Smooth muscle cell (in vitro differentiated cells): Measurements from ENCODE around the gene EBF3. TPM values are rescaled to one million over a fixed set of nuclear protein-coding genes. Genes with fewer than 3 reads are reported as not detected.

Experiments used
- DNase-seq: peaks from one replicate; lab custom pipeline; 2025; ENCODE audit not compliant: unreplicated experiment; lab: John Stamatoyannopoulos, UW
- H2AFZ ChIP-seq: fragments of 200-600 bp; sonication (generic); 2 replicates; pipeline ENCODE4 v1.6.0; 2016; ENCODE audit warnings: antibody characterized with exemption, low read depth, mild to moderate bottlenecking
- H3F3A ChIP-seq: fragments of 200-600 bp; sonication (generic); 2 replicates; pipeline ENCODE4 v1.6.0; 2017; ENCODE audit warnings: antibody characterized with exemption, low read depth
- H3K27ac ChIP-seq: fragments of 200-600 bp; sonication (generic); 2 replicates; pipeline ENCODE4 v1.5.1; 2016; ENCODE audit warnings: low read depth, mild to moderate bottlenecking
- H3K27me3 ChIP-seq: fragments of 200-600 bp; sonication (generic); 2 replicates; pipeline ENCODE4 v1.6.1; 2016; ENCODE audit warnings: low read depth, mild to moderate bottlenecking
- H3K36me3 ChIP-seq: fragments of 200-600 bp; sonication (generic); 2 replicates; pipeline ENCODE4 v1.5.1; 2016; ENCODE audit warnings: low read depth
- H3K4me1 ChIP-seq: fragments of 200-600 bp; sonication (generic); 2 replicates; pipeline ENCODE4 v1.5.1; 2016; ENCODE audit warnings: low read depth
- H3K4me2 ChIP-seq: fragments of 200-600 bp; sonication (generic); 2 replicates; pipeline ENCODE4 v1.6.0; 2016; ENCODE audit warnings: mild to moderate bottlenecking
- H3K4me3 ChIP-seq: fragments of 200-600 bp; sonication (generic); 2 replicates; pipeline ENCODE4 v1.5.1; 2016; ENCODE audit warnings: mild to moderate bottlenecking
- H3K79me2 ChIP-seq: fragments of 200-600 bp; sonication (generic); 2 replicates; pipeline ENCODE4 v1.6.0; 2016; ENCODE audit warnings: low read depth, mild to moderate bottlenecking
- H3K9ac ChIP-seq: fragments of 200-600 bp; sonication (generic); 2 replicates; pipeline ENCODE4 v1.6.0; 2016; ENCODE audit warnings: low read depth
- H3K9me3 ChIP-seq: fragments of 200-600 bp; sonication (generic); replicated peaks from 2 replicates; pipeline ENCODE4 v1.5.1; 2016; ENCODE audit warnings: low read depth
- H4K20me1 ChIP-seq: fragments of 200-600 bp; sonication (generic); 2 replicates; pipeline ENCODE4 v1.6.0; 2016; ENCODE audit warnings: low read depth
- CTCF ChIP-seq: fragments of 200-600 bp; sonication (generic); IDR thresholded peaks from 2 replicates; pipeline ENCODE4 v1.5.1; 2017; ENCODE audit warnings: borderline replicate concordance, mild to moderate bottlenecking, antibody characterized with exemption; ENCODE audit not compliant: insufficient read depth, poor library complexity, severe bottlenecking
- WGBS: methylation state at CpG from one replicate; pipeline ENCODE4 v1.1.7; 2016; ENCODE audit warnings: low lambda C conversion rate; 5-methylcytosine and 5-hydroxymethylcytosine counted together
- polyA plus RNA-seq: library from polyadenylated mRNA; unstranded; fragments of >200 nt; fragmentation: Nextera tagmentation; extraction: Ambion mirVana; gene quantifications from 2 replicates; pipeline ENCODE4 v1.2.1, GENCODE V29; 2016
- total RNA-seq: library from RNA; depleted of rRNA; stranded (reverse); fragments of >200 nt; gene quantifications from 2 replicates; pipeline ENCODE4 v1.2.3, GENCODE V29; 2014

EBF3 gene
- total and polyA plus RNA-seq, 2 experiments from 2014 or later = not detected

- no peak overlapping the region for H3K4me2 ChIP-seq
- no peaks in the 10 kb centered on the region for H3K4me1 ChIP-seq
- no peak overlapping the region for H3K9ac ChIP-seq
- H2AFZ ChIP-seq = no peak overlapping the region
- no peaks in the 10 kb centered on the region for H3K79me2 ChIP-seq
- H3F3A ChIP-seq = no peaks in the 10 kb centered on the region
- H4K20me1 ChIP-seq = no peaks in the 10 kb centered on the region
- H3K27ac ChIP-seq = no peak overlapping the region
- TF ChIP-seq CTCF = no peak
- WGBS = 94% methylated on average over 9 of the region's 9 CpGs
- no peak for DNase-seq
- no peak overlapping the region for H3K4me3 ChIP-seq
- no peaks in the 10 kb centered on the region for H3K36me3 ChIP-seq
- H3K9me3 ChIP-seq = no peaks in the 10 kb centered on the region
- no peaks in the 10 kb centered on the region for H3K27me3 ChIP-seq
These were observed 45.7 kb downstream of the EBF3 start for GRCh38 chr10:129918401-129918800.

GRCh38 chr10:129917936-129918335, 46.1 kb downstream of the EBF3 start:
- H3K36me3 ChIP-seq = no peaks in the 10 kb centered on the region
- no peaks in the 10 kb centered on the region for H3K27me3 ChIP-seq
- no peak overlapping the region for H3K9ac ChIP-seq
- no peaks in the 10 kb centered on the region for H4K20me1 ChIP-seq
- H3K27ac ChIP-seq = no peak overlapping the region
- TF ChIP-seq CTCF = no peak
- H3K4me1 ChIP-seq = peaks cover 1% of the 10 kb centered on the region
- DNase-seq = no peak
- H3F3A ChIP-seq = no peaks in the 10 kb centered on the region
- no peak overlapping the region for H3K4me2 ChIP-seq
- no peak overlapping the region for H2AFZ ChIP-seq
- no peaks in the 10 kb centered on the region for H3K9me3 ChIP-seq
- H3K4me3 ChIP-seq = no peak overlapping the region
- 89% methylated on average over 3 of the region's 3 CpGs for WGBS
- no peaks in the 10 kb centered on the region for H3K79me2 ChIP-seq

GRCh38 chr10:129916506-129916995, 47.5 kb downstream of the EBF3 start:
- H3K36me3 ChIP-seq = no peaks in the 10 kb centered on the region
- TF ChIP-seq CTCF = no peak
- H3K9ac ChIP-seq = no peak overlapping the region
- H4K20me1 ChIP-seq = no peaks in the 10 kb centered on the region
- H3K4me2 ChIP-seq = no peak overlapping the region
- H3K79me2 ChIP-seq = no peaks in the 10 kb centered on the region
- DNase-seq = no peak
- no peaks in the 10 kb centered on the region for H3K9me3 ChIP-seq
- H3K4me3 ChIP-seq = no peak overlapping the region
- no peak overlapping the region for H2AFZ ChIP-seq
- no peak overlapping the region for H3K27ac ChIP-seq
- WGBS = 99% methylated on average over 7 of the region's 7 CpGs
- H3K4me1 ChIP-seq = peaks cover 10% of the 10 kb centered on the region
- H3K27me3 ChIP-seq = no peaks in the 10 kb centered on the region
- no peaks in the 10 kb centered on the region for H3F3A ChIP-seq
